KBM-7 (cell line): ENCODE data around the gene GNPDA2.

Source experiments
- DNase-seq: peaks from one replicate; pipeline ENCODE4 v3.0.0-alpha.2; 2015
- in situ Hi-C: fragments of 300-500 bp; cut with MboI; formaldehyde crosslinking; loops from 2 replicates; pipeline ENCODE4 v1.14.3; 2020; ENCODE audit warnings: low sequenced_read_pairs, low pct_unique_long_range_greater_than_20kb, mixed read lengths

GNPDA2 gene

DNA sequence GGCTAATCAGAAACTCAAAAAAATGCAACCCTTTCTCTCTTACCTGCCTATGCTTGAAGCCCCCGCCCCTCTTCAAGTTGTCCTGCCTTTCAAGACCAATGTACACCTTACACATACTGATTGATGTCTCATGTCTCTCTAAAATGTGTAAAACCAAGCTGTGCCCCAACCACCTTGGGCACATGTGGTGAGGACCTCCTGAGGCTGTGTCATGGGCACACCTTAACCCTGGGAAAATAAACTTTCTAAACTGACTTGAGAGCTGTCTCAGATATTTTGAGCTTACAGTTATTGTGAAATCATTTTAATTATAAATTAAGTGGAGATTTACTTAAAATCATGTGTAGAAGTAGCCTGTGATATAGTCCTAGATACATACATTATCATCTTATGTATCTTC lies 25.9 kb downstream of the GNPDA2 start:
- DNase-seq: no peak
- in situ Hi-C loops: no loop called here

GRCh38 chr4:44684648-44685047 lies 41.7 kb downstream of the GNPDA2 start:
- in situ Hi-C loops: no loop called here
- DNase-seq: no peak

- in situ Hi-C loops: no loop called here
- no peak for DNase-seq
These were observed 47.3 kb downstream of the GNPDA2 start for GRCh38 chr4:44679060-44679459.

DNA sequence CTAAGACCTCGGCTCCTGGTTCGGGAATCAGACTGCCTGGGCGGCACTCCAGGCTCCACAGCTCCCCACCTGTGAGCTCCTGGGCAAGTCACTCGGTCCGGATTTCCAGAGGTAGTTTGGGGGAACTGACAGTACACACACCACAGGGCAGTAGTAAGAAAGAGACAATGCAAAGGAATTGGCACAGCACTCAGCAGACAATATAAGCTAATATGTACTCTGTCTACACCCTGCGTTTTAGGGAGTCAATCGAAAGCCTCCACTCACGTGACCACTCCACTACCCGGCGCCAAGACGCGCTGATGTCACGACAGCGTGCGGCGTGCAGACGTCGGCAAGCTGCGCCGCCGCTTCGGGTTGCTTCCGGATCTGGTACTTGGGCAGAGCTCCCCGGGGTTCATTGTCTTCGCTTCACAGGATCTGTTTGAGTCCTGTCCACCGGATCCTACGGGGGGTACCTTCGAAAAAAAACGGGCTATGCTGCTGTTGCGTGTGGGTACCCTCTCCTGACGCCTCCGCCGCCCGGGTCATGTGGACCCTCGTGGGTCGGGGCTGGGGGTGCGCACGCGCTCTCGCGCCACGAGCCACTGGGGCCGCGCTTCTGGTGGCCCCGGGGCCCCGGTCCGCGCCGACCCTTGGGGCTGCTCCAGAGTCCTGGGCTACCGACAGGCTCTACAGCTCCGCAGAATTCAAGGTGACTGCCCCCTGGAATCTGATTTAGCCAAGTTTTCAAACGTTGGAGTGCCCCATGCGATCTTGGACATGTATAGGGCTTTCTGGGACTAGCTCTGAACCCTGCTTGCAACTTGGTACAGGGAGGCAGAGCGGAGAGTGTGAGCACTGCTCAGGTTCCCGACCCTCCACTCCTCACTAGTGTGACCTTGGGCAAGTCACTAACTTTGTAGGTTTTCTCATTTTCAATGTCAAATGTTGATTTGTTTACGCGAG lies 48.0 kb downstream of the GNPDA2 start, which contains the start of gene GUF1:
Gene GUF1, plus strand, starts transcription at position 327 of the 948 bp plus-strand sequence. Its CDS starts 203 bp downstream, at position 530.
- DNase-seq: peak; percentile 95
- in situ Hi-C loops: no loop called here

DNA sequence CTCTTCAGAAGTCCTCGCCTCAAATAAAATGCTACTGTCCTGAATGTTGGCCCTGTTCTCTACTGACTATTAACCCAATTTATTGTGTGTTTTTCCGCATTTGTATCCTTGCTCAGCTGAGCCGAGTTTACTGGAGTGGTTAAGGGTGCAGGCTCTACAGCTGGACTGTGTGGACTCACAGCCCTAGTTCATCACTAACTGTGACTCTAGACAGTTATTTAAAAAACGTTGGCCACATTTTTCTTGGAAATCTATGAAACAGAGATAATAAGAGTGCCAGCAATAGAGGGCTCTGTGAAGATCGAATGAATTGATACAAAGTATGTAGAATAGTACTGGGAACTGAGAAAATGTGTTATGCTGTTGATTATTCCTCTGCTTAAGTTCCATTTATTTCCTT lies 51.0 kb downstream of the GNPDA2 start:
- in situ Hi-C loops: no loop called here

DNA sequence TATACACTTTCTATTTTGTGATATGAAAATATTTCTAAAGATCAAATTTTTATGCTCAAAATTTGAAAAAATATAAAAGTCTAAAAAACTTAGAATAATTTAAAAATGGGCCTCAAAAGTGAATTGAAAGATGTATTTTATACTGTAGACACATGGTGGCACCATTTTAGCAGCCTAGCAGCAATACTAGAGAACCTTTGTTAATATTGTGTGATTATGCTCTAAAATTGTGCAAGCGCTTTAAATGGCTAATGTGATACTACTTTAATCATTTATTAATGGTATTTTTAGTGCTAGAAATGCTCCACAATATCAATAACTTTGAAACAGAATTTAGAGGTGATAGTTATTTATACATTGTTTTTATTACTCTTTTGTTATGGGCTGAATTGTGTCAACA lies 51.9 kb downstream of the GNPDA2 start:
- no peak for DNase-seq
- in situ Hi-C loops: no loop called here

More for the DNA sequence above, 51.0 kb downstream of the GNPDA2 start:
- DNase-seq: no peak

- DNase-seq: no peak
- in situ Hi-C loops: no loop called here
These were observed 54.7 kb downstream of the GNPDA2 start for GRCh38 chr4:44671636-44672035.

DNA sequence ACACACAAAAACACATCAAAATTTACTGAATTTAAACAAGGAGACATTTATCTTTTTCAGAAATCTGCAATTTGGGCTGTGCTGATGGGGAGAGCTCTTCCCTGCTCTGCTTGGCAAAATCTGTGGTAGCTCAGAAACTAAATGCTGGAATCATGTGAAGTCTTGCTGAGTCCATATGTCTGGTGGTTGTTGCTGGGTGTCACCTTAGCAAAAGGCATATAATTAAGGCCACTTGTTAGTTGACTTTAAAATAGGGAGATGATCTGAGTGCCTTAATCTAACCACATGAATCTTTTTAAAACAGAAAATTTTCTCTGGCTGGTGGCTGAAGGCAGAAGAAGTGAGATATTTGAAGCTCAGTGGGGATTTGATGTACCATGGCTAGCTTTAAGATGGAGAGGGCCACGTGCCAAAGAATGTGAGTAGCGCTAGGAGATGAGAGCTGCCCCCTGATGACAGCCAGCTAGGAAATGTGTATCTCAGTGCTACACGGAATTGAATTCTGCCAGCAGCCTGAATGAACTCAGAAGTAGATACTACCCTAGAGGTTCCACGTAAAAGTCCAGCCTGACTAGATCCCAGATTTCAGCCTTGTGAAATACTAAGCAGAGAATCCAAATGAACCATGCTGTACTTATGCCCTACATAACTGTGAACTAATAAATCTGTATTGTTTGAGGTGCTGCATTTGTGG lies 55.7 kb downstream of the GNPDA2 start:
- DNase-seq: no peak
- in situ Hi-C loops: no loop called here

- in situ Hi-C loops: no loop called here
- DNase-seq: no peak
These were observed 57.8 kb downstream of the GNPDA2 start for GRCh38 chr4:44668526-44668925.

- DNase-seq: no peak
- in situ Hi-C loops: no loop called here
These were observed 62.7 kb downstream of the GNPDA2 start for GRCh38 chr4:44663539-44664263.

- peak; percentile 14 for DNase-seq
- in situ Hi-C loops: no loop called here
These were observed 63.7 kb downstream of the GNPDA2 start for GRCh38 chr4:44662623-44663005.

DNA sequence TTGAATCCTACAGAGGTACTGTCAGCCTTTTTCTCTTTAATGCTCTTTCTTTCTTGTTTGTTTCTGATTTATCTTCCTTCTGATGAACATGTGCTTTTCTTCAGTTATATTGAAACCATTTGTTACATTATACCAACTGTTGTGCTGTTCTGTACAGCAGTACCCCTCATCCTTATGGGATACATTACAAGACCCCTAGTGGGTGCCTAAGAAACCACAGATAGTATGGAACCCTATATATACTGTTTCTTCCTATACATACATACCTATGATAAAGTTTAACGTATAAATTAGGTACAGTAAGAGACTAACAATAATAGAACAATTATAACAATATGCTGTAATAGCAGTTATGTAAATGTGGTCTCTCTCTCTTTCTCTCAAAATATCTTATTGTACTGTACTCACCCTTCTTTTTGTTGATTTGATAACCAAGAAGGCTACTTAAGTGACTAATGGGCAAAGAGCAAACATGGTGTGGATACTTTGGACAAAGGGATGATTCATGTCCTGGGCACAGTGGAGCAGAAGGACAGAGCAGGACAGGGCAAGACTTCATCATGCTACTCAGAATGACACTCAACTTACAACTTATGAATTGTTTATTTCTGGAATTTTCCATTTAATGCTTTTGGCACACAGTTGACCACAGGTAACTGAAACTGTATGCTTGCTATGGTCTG lies 64.3 kb downstream of the GNPDA2 start:
- in situ Hi-C loops: no loop called here
- DNase-seq: no peak

GRCh38 chr4:44660396-44660795 lies 66.0 kb downstream of the GNPDA2 start:
- no peak for DNase-seq
- in situ Hi-C loops: no loop called here

- DNase-seq: no peak
- in situ Hi-C loops: no loop called here
These were observed 74.4 kb downstream of the GNPDA2 start for GRCh38 chr4:44652002-44652401.
